ENCODE results near the gene FBXL19. TPM values are rescaled to one million over a fixed set of nuclear protein-coding genes. Genes with fewer than 3 reads are reported as not detected.

The FBXL19 gene
- total and polyA plus RNA-seq, 9 of the 15 experiments (the other 6 are each of a cell fraction or from before 2014, with no cell fraction given), result 0.13 to 48.0 (median 13.5) TPM; not detected in 1

DNA sequence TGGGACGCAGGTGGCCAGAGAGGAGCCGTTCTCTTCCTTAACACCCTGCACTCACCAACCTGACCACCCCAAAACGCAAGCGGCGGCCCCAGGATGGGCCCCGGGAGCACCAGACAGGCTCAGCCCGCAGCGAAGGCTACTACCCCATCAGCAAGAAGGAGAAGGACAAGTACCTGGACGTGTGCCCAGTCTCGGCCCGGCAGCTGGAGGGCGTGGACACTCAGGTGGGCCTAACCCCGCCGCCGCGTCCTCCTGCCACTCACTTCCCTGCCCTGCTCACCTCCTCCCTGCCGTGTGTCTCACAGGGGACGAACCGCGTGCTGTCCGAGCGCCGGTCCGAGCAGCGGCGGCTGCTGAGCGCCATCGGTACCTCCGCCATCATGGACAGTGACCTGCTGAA lies 57.1 kb downstream of the FBXL19 start:
- BruUV-seq (replicated peaks), result no TSS peak
- Histone ChIP-seq H3K4me1 (replicated peaks in 1 of 2; ENCODE audit: control insufficient read depth in 2 of 2, insufficient read depth in 2 of 2, low read length in 2 of 2) (peaks cover 1 to 46% of the 10 kb centered on the region in 2 experiments; a peak in 3 of 5 replicates), H3K4me3 (no peak overlapping the region), H2AFZ (ENCODE audit: low read depth, low read length) (no peak overlapping the region), H3K79me2 (ENCODE audit: control insufficient read depth, insufficient read depth, low read length) (peaks cover 8% of the 10 kb centered on the region), H3K4me2 (ENCODE audit: insufficient read depth, low read length) (no peak overlapping the region), H4K20me1 (replicated peaks; ENCODE audit: control insufficient read depth, insufficient read depth, low read length) (peaks cover 5% of the 10 kb centered on the region), H3K27me3 (ENCODE audit: control insufficient read depth in 2 of 2, insufficient read depth in 2 of 2, low read length in 2 of 2) (no peaks in the 10 kb centered on the region), H3K9ac (ENCODE audit: insufficient read depth in 1 of 2, low read depth in 2 of 2, low read length in 2 of 2) (no peak overlapping the region; a peak in 1 of 4 replicates), H3K9me3 (replicated peaks; ENCODE audit: control insufficient read depth, insufficient read depth, low read depth, low read length) (no peaks in the 10 kb centered on the region), H3K9me1 (ENCODE audit: control insufficient read depth, insufficient read depth, low read length) (peaks cover 2% of the 10 kb centered on the region), H3K36me3 (ENCODE audit: control insufficient read depth, insufficient read depth, low read length) (peaks cover 87% of the 10 kb centered on the region; the same call in 2 of the 3 replicates), H3K27ac (ENCODE audit: extremely low read depth, low read depth, low read length) (no peak overlapping the region)
- in situ Hi-C loops (cut with MboI) (loop anchor here (10.0 to 25.0 kb wide), 2 partner anchors 314 to 457 kb away; partner anchors contain the start of genes COX6A2 and ZNF843), intact Hi-C loops (cut with micrococcal nuclease) (loop anchor here (10.0 kb wide), 2 partner anchors 164 to 314 kb away; no protein-coding TSS in a partner anchor)
- WGBS (ENCODE audit: insufficient coverage, low coverage, missing lambda C conversion rate), result 97% methylated on average over 24 of the region's 29 CpGs
- ATAC-seq (no peak), FAIRE-seq (no peak), DNase-seq (ENCODE audit: extremely low read depth in 1 of 4, low spot score in 3 of 4) (no peak)
- ChIA-PET POLR2A (interaction anchor here (5.7 kb wide), 1 partner anchor 11 kb away, joined by 32 read pairs; no protein-coding TSS in a partner anchor), CTCF (ENCODE audit: low intra/inter-chr PET ratio) (interaction anchor here (0.6 kb wide), 1 partner anchor 66 kb away, joined by 9 read pairs; no protein-coding TSS in a partner anchor)
- TF ChIP-seq POLR2G (IDR thresholded peaks at IDR 0.05; ENCODE audit: low read depth, low read length), result peak; percentile 62
- no peak for TF ChIP-seq CLOCK (CRISPR knock-in tag; IDR thresholded peaks at IDR 0.05; ENCODE audit: borderline replicate concordance)
- TF ChIP-seq SMARCC2 (IDR thresholded peaks at IDR 0.05; ENCODE audit: low read depth), result no peak
- TF ChIP-seq ZBTB5 (IDR thresholded peaks at IDR 0.05), result no peak
- TF ChIP-seq, protein P1, sequence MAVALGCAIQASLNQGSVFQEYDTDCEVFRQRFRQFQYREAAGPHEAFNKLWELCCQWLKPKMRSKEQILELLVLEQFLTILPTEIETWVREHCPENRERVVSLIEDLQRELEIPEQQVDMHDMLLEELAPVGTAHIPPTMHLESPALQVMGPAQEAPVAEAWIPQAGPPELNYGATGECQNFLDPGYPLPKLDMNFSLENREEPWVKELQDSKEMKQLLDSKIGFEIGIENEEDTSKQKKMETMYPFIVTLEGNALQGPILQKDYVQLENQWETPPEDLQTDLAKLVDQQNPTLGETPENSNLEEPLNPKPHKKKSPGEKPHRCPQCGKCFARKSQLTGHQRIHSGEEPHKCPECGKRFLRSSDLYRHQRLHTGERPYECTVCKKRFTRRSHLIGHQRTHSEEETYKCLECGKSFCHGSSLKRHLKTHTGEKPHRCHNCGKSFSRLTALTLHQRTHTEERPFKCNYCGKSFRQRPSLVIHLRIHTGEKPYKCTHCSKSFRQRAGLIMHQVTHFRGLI (CRISPR knock-in tag; IDR thresholded peaks at IDR 0.05), result no peak
- TF ChIP-seq PCBP1 (IDR thresholded peaks at IDR 0.05; ENCODE audit: low read depth, low read length, poor library complexity, severe bottlenecking), result no peak
- peak; percentile 21 for TF ChIP-seq RBM22 (IDR thresholded peaks at IDR 0.05; ENCODE audit: low read depth, low read length, poor library complexity, severe bottlenecking)
- TF ChIP-seq, protein P2, sequence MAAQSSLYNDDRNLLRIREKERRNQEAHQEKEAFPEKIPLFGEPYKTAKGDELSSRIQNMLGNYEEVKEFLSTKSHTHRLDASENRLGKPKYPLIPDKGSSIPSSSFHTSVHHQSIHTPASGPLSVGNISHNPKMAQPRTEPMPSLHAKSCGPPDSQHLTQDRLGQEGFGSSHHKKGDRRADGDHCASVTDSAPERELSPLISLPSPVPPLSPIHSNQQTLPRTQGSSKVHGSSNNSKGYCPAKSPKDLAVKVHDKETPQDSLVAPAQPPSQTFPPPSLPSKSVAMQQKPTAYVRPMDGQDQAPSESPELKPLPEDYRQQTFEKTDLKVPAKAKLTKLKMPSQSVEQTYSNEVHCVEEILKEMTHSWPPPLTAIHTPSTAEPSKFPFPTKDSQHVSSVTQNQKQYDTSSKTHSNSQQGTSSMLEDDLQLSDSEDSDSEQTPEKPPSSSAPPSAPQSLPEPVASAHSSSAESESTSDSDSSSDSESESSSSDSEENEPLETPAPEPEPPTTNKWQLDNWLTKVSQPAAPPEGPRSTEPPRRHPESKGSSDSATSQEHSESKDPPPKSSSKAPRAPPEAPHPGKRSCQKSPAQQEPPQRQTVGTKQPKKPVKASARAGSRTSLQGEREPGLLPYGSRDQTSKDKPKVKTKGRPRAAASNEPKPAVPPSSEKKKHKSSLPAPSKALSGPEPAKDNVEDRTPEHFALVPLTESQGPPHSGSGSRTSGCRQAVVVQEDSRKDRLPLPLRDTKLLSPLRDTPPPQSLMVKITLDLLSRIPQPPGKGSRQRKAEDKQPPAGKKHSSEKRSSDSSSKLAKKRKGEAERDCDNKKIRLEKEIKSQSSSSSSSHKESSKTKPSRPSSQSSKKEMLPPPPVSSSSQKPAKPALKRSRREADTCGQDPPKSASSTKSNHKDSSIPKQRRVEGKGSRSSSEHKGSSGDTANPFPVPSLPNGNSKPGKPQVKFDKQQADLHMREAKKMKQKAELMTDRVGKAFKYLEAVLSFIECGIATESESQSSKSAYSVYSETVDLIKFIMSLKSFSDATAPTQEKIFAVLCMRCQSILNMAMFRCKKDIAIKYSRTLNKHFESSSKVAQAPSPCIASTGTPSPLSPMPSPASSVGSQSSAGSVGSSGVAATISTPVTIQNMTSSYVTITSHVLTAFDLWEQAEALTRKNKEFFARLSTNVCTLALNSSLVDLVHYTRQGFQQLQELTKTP (IDR thresholded peaks at IDR 0.05; ENCODE audit: low read depth in 1 of 2, partially characterized antibody in 2 of 2), result no peak
- no peak for TF ChIP-seq USF2 (CRISPR knock-in tag; IDR thresholded peaks at IDR 0.05)

Measured in K562 (cell line).